ENCODE measurements around the gene ADAMTS13.

- no peak for TF ChIP-seq CTCF (conservative IDR thresholded peaks at IDR 0.05 in 1 of 2, IDR thresholded peaks at IDR 0.05 in 1 of 2; ENCODE audit: extremely low read depth in 1 of 2, insufficient read depth in 1 of 2, low read depth in 1 of 2, low read length in 2 of 2)
- TF ChIP-seq EZH2 (IDR thresholded peaks at IDR 0.05; ENCODE audit: borderline replicate concordance, low read length): no peak
Measured at GRCh38 chr9:133507246-133507965, 85.2 kb downstream of the ADAMTS13 start.
